GM18505 (cell line): Measurements from ENCODE around the gene KCNK10.

ENCODE experiments used
- ATAC-seq: cut with Tn5 transposase; IDR thresholded peaks from one replicate; pipeline ENCODE4 v1.9.1; 2021; ENCODE audit not compliant: unreplicated experiment
- POLR2A ChIP-seq: IDR thresholded peaks from 4 replicates; pipeline ENCODE4 v1.6.1; 2011; ENCODE audit warnings: borderline replicate concordance; ENCODE audit not compliant: insufficient read depth, insufficient read length; ENCODE audit errors: extremely low read depth

KCNK10 gene

GRCh38 chr14:88189417-88190191 is 133.5 kb downstream of the KCNK10 start:
- peak; percentile 78 for ATAC-seq
- TF ChIP-seq POLR2A: no peak

- peak; percentile 33 for ATAC-seq
- TF ChIP-seq POLR2A: no peak
Measured at GRCh38 chr14:88188745-88189416, 134.2 kb downstream of the KCNK10 start.

GRCh38 chr14:88185843-88186242 is 137.2 kb downstream of the KCNK10 start:
- TF ChIP-seq POLR2A: no peak
- no peak for ATAC-seq

- ATAC-seq: no peak
- no peak for TF ChIP-seq POLR2A
Measured at GRCh38 chr14:88184956-88185355, 138.1 kb downstream of the KCNK10 start.

GRCh38 chr14:88181072-88181471 is 142.0 kb downstream of the KCNK10 start:
- peak; percentile 53 for ATAC-seq
- TF ChIP-seq POLR2A: no peak

GRCh38 chr14:88179716-88180115 is 143.4 kb downstream of the KCNK10 start:
- TF ChIP-seq POLR2A: no peak

GRCh38 chr14:88170333-88170732 is 152.7 kb downstream of the KCNK10 start:
- TF ChIP-seq POLR2A: no peak
- ATAC-seq: no peak

More at GRCh38 chr14:88179716-88180115, 143.4 kb downstream of the KCNK10 start:
- no peak for ATAC-seq

GRCh38 chr14:88168498-88169165 is 154.4 kb downstream of the KCNK10 start:
- peak; percentile 89 for ATAC-seq
- TF ChIP-seq POLR2A: no peak

- ATAC-seq: no peak
- no peak for TF ChIP-seq POLR2A
Measured at GRCh38 chr14:88168025-88168424, 155.0 kb downstream of the KCNK10 start.

GRCh38 chr14:88166616-88167015 is 156.5 kb downstream of the KCNK10 start:
- no peak for TF ChIP-seq POLR2A
- ATAC-seq: no peak

GRCh38 chr14:88164906-88165534 is 158.0 kb downstream of the KCNK10 start:
- no peak for ATAC-seq

GRCh38 chr14:88163731-88164255 is 159.3 kb downstream of the KCNK10 start:
- no peak for ATAC-seq
- no peak for TF ChIP-seq POLR2A

More at GRCh38 chr14:88164906-88165534, 158.0 kb downstream of the KCNK10 start:
- TF ChIP-seq POLR2A: no peak

GRCh38 chr14:88156127-88156526 is 166.9 kb downstream of the KCNK10 start:
- ATAC-seq: no peak
- no peak for TF ChIP-seq POLR2A
